ENCODE results near the gene RTN4IP1.

Gene RTN4IP1

DNA sequence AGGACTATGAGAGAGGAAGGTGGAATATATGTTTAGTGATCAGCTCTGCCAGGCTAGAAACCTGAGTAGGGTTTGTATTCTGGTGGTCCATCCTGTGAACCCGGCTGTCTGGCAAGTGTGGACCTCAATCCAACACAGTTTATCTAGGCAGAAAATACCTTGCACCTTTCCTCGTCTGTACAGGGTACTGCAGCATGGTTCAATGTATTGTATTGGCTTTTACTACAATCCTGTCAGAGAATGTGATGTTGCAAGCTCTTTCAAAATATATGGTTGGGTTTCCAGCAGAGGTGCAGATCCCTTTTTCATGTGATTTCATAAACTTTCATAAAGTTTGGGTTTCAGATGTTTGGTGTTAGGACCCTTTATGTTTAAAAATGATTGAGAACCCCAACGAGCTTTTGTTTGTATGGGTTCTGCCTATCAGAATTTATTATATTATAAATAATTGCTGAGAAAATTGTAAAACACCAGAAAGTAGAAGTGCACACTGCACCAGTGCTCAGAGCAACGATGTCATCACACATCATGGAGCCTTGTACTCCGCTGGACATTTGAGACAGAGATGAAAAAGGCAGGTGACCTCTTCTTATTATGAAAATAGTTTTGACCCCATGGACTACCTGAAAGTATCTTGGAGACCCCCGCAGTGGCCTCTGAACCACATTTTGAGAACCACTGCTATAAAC is 106.6 kb downstream of the RTN4IP1 start:
- DNase-seq (ENCODE audit: low read depth in 3 of 3, low spot score in 1 of 3), result no peak

All from stimulated activated CD4-positive, alpha-beta T cell treated with anti-CD3 and anti-CD28 coated beads, TNF-alpha, amount 100 ng/mL, for 1 hour (primary cell).